ENCODE data around the gene GALNT3. TPM values are rescaled to one million over a fixed set of nuclear protein-coding genes. Genes with fewer than 3 reads are reported as not detected.

Gene GALNT3
- total RNA-seq, 1 experiment from 2014 or later = 0.10 TPM

- in situ Hi-C loops (cut with HindIII; ENCODE audit: low pct_unique_long_range_greater_than_20kb, low sequenced_read_pairs) = no loop called here
- H3K9me3 ChIP-seq (ENCODE audit: control insufficient read depth, insufficient read depth, low read depth, low read length) = no peaks in the 10 kb centered on the region
- ChIA-PET POLR2A (no interaction called here), CTCF (no interaction called here)
- no peak overlapping the region for H3K27ac ChIP-seq (ENCODE audit: low read length)
- H3K4me3 ChIP-seq (ENCODE audit: low read depth in 2 of 2, low read length in 2 of 2) = no peak overlapping the region
- H3K4me1 ChIP-seq (ENCODE audit: control insufficient read depth, insufficient read depth, low read length) = no peaks in the 10 kb centered on the region
- TF ChIP-seq SIN3A (IDR thresholded peaks at IDR 0.05; ENCODE audit: borderline replicate concordance, insufficient read depth, low read depth, low read length) (no peak), TCF7L2 (IDR thresholded peaks at IDR 0.05; ENCODE audit: low read depth, low read length) (no peak), REST (IDR thresholded peaks at IDR 0.05; ENCODE audit: insufficient read depth in 1 of 2, low read depth in 2 of 2, low read length in 1 of 2) (no peak), POLR2AphosphoS5 (IDR thresholded peaks at IDR 0.05; ENCODE audit: low read depth, low read length) (no peak), CTCF (IDR thresholded peaks at IDR 0.05) (no peak)
- H3K36me3 ChIP-seq (ENCODE audit: control insufficient read depth, insufficient read depth, low read length) = no peaks in the 10 kb centered on the region
- DNase-seq (ENCODE audit: low read depth, low spot score) (no peak), ATAC-seq (no peak)
- BruUV-seq (replicated peaks) = no TSS peak
- H3K27me3 ChIP-seq (ENCODE audit: control insufficient read depth, insufficient read depth, low read length) = no peaks in the 10 kb centered on the region
- intact Hi-C loops (cut with micrococcal nuclease; ENCODE audit: unreplicated experiment) = no loop called here
Observed at GRCh38 chr2:165720511-165720910, 73.5 kb downstream of the GALNT3 start.

- ChIA-PET POLR2A (no interaction called here), CTCF (no interaction called here)
- intact Hi-C loops (cut with micrococcal nuclease; ENCODE audit: unreplicated experiment) = no loop called here
- BruUV-seq (replicated peaks) = no TSS peak
- Histone ChIP-seq H3K36me3 (ENCODE audit: control insufficient read depth, insufficient read depth, low read length) (no peaks in the 10 kb centered on the region), H3K4me1 (ENCODE audit: control insufficient read depth, insufficient read depth, low read length) (no peaks in the 10 kb centered on the region), H3K4me3 (ENCODE audit: low read depth in 2 of 2, low read length in 2 of 2) (no peak overlapping the region), H3K27me3 (ENCODE audit: control insufficient read depth, insufficient read depth, low read length) (no peaks in the 10 kb centered on the region), H3K27ac (ENCODE audit: low read length) (no peak overlapping the region), H3K9me3 (ENCODE audit: control insufficient read depth, insufficient read depth, low read depth, low read length) (no peaks in the 10 kb centered on the region)
- TF ChIP-seq REST (IDR thresholded peaks at IDR 0.05; ENCODE audit: insufficient read depth in 1 of 2, low read depth in 2 of 2, low read length in 1 of 2) (no peak), CTCF (IDR thresholded peaks at IDR 0.05) (no peak), TCF7L2 (IDR thresholded peaks at IDR 0.05; ENCODE audit: low read depth, low read length) (no peak), POLR2AphosphoS5 (IDR thresholded peaks at IDR 0.05; ENCODE audit: low read depth, low read length) (no peak), SIN3A (IDR thresholded peaks at IDR 0.05; ENCODE audit: borderline replicate concordance, insufficient read depth, low read depth, low read length) (no peak)
- DNase-seq (ENCODE audit: low read depth, low spot score) (no peak), ATAC-seq (no peak)
- in situ Hi-C loops (cut with HindIII; ENCODE audit: low pct_unique_long_range_greater_than_20kb, low sequenced_read_pairs) = no loop called here
Observed at GRCh38 chr2:165718610-165719210, 75.3 kb downstream of the GALNT3 start.

Measured in Panc1 (cell line).